GM03348 (cell line): Measurements from ENCODE around the gene RBMS3.

Experiments
- DNase-seq: peaks from one replicate; pipeline ENCODE4 v3.0.0; 2012; ENCODE audit warnings: low spot score

Gene RBMS3

DNA sequence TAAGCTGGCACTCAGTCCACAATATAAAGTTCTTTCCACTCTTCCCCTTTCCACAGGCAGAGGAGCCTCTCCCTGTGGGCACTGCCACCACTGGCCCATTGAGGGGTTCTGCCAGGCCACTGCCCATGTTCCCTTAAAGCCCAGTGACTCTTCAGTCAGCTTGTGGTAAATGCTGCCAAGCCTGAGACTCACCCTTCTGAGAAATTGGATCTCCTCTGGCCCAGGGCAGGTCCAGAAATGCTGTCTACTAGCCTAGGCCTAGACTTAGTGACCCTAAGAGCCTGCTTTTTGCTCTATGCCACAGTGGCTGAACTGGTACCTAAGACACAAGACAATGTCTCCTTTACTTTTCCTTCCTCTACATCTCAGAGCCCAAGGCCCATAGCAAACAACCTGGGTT, 295.8 kb downstream of the RBMS3 start:
- DNase-seq = no peak

GRCh38 chr3:29577250-29577649, 296.4 kb downstream of the RBMS3 start:
- no peak for DNase-seq

DNA sequence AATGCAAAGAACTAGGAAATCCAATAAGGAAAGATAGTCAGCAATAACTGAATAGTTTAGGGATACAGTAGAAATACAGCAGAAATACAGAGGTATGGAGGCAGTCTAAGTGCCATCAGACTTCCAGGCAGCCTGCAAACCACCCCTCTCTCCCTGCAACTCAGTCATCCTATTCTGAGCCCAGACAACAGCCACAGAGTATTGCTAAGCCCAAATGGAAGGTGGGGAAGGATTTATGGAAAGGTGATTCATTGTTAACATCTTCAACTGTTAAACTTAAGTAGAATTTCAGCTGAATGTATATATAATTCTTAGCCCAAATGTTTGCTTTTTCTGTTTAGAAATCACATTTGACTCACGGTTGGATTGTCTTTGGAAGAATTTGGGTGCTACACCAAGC, 300.4 kb downstream of the RBMS3 start:
- DNase-seq = no peak

DNA sequence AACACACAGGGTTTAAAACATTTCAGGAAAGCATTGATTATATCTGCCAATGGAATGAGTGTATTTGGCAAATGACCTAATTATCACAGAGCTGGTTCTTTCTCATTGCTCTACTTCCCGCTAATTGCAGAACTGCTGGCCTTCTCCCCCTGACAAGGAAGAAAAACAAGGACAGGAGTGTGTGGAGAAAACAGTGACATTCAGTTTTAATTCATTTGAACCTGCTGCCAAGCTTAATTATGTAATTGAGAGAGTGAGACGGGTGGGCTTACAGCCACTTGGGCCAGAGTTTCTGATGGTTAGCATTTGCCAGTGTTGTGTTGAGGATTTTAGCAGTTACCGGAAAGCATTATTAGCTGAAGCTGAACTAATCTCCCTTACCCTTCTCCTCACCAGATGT, 301.4 kb downstream of the RBMS3 start:
- no peak for DNase-seq

DNA sequence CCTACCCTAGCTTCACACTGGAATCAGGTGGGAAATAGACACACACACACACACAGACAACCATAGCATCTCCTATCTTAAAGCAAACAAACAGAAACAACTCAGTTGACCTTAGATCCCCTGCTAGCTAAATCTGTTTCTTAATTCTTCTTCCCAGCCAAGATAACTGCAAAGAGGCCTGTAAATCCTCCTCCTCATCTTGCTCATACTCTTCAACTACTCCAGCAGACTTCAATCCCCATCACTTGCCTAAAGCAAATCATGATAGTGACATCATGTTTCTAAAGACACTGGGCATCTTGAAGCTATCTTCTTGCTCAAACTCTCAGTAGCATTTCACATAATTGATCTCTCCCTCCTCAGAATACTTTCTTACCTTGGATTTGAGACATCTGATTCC, 303.0 kb downstream of the RBMS3 start:
- no peak for DNase-seq

- no peak for DNase-seq
Observed at GRCh38 chr3:29585368-29585767, 304.5 kb downstream of the RBMS3 start.

- DNase-seq = no peak
Observed at GRCh38 chr3:29587340-29587739, 306.5 kb downstream of the RBMS3 start.

DNA sequence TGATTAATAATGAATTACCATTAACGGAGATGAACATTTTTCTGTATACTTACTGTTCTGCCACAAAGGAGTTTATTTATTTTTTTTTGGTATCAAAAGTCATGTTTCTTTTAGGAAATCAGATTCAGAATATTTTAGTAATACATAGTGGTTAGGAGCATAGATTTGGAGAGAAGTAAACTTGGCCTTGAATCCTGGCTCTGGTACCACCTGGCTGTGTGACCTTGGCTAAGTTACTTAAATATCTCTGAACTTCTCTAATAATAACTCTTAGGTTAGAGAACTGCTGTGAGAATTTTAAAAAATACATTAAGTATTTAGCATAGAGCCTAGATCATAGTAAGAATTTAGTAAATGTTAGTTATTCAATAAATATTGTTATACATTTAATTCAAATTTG, 309.1 kb downstream of the RBMS3 start:
- no peak for DNase-seq

GRCh38 chr3:29590461-29590860, 309.6 kb downstream of the RBMS3 start:
- DNase-seq = no peak

DNA sequence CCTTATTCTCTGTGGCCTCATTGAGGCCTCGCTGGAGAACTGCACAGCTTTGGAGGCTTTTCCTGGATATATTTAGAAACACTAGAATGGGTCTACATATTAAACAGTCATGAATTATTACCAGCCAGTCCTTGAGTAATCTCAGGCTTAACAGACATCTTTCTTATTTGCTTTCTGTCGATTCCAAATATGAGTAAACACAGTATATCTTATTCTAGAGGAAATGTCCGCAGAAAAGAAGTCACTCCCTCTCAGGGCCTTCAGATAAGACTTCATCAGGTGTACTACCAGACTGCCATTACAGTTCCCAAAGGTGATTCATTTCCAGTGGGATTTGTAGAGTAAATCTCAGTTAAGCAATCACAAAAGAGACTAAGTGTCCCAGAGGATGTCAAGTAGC, 310.7 kb downstream of the RBMS3 start:
- DNase-seq = no peak

DNA sequence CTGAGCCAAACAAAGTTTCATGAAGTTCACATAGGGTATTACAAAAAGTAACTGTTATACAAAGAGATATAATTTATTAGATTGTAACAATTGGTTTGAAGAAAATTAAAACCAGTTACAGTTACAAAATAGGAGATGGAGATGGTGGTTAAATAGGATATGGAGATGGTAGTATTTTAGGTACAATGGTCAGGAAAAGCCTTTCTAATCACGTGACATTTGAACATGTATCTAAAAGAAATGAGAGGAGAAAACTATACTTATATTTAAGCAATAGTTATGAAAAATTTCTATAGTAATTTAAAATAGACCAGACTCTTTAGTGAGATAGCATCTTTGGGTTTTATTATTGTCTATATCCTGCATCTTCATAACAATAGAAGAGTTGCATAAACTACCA, 312.9 kb downstream of the RBMS3 start:
- no peak for DNase-seq

- peak; percentile 18 for DNase-seq
Observed at GRCh38 chr3:29594261-29594660, 313.4 kb downstream of the RBMS3 start.

- DNase-seq = no peak
Observed at GRCh38 chr3:29597376-29598008, 316.6 kb downstream of the RBMS3 start.

DNA sequence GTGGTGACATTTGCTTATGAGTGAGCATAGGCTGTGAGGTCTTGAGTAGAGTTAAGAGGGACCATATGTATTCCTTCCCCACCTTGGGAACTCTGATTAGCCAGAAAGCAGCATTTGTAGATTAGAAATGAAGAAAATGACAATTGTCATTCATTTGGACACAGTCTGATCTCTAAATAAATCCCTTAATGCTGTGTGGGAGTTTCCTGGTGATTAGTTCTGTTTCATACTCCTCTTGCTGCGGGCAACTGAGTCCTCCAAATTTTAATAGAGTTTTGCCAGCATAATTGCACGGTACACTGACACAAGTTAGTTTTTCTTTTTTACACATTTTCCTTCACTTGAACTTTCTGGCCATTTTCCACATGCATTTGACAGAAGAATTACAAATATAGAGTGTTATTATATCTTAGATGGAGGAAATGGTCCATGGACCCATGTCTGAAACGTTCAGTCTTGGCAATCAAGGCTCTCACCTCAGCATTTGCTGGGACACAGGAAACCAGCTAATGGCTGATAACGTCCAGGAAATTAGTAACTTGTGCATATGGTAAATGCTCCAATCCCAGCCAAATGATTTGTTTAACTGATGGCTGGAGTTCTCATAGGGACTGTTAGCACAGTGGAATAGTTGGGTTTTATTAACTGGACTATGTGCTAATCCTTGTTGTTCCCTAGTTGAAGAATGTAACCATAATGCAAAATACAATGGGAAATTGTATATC, 321.2 kb downstream of the RBMS3 start:
- no peak for DNase-seq

DNA sequence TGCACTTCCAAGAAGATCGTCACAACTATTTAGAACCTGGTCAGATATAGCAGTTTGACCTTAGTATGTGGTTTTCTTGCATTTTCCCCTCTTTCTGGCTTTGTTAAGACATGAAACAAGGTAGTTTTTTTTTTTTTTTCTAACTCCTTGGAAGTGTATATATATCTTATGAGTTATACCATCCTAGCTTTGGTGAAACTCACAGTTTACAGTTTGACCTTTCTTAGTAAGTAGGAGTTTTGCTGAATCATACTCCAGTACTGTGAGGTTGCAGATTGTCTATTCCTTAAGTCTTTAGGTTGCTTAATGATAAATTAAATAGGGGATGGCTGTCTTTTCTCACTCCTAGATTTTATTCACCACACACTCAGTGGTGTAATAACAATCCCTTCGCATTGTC, 325.0 kb downstream of the RBMS3 start:
- DNase-seq = no peak

GRCh38 chr3:29606416-29606815, 325.5 kb downstream of the RBMS3 start:
- no peak for DNase-seq

DNA sequence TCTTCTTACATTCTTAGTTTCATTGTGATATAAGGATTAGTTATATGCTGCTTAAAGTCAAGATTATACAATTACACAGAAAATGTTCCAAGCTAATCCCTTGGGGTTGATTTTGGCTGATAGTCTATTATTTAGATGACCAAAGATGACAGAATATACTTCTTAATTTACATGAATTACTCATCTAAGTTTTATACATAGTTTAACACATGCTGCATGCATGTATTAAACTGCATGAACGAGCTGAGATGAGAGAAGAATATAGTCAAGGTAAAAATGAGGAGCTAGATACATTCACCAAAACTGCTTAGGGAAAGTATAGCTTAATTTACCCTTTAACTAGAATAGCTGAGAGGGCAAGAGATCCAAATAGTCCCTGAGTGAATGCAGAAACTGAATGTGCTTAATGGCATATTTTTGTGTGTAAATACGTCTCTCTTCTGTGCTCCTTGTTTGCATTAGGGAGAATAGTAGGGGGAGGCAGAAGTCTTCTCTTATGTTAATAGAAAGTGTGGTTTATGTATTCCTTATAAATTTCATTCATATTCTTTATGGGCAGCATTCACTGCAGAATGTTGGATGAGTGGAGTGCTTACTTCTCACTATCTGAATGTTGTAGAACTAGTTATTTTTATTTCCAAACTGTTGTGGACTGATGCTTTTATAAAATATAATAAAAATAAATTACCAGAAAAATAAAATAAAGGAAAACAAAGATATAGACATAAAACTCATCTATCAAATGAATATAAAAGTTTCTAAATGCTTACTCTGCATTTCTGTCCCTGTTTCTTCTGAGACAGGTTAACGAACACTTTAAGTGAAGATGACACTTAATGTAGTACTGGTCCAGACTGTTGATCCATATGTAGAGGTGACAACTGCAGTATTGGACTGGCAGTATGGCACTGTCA, 327.8 kb downstream of the RBMS3 start:
- no peak for DNase-seq

DNA sequence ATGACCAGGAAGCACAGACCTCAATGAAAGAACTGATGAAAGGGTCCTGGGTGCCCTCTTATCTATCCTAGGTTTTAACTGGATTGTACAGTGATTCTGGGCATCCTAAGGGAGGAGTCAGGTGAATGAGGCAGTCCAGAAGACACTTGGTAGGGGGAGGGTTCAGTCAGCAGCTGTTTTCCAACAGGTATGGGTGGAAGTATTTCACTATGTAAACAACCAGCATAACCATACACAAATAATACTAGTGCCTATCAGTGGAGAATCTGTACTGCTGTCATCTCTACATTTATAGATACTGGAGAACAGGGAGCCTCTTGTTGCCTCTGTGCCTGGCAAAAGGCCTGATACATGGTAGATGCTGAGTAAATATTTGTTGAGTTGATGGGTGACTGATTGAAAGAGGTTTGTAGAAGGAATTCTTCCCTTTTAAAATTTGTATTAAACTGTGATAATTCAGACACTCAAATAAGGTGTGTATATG, 328.5 kb downstream of the RBMS3 start:
- no peak for DNase-seq

GRCh38 chr3:29610781-29611180, 329.9 kb downstream of the RBMS3 start:
- no peak for DNase-seq

DNA sequence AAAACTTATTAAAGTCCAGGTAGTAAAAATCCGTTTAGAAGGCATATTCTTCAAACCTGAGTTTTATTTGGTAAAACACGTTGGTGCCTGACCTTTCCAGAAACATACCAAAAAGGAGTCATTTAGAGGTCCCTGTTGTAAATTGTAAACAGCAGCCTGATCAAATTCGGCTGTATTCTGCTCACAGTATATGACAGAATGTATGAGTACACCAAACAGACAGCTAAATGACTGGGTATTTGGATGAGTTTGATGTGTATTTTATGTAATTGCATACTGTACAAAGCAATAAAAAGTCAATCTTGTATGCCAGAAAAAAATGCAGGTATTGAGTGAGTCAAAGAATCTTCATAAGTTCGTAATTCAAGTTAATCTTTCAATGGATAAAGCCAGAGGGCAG, 330.4 kb downstream of the RBMS3 start:
- no peak for DNase-seq

- peak; percentile 10 for DNase-seq
Observed at GRCh38 chr3:29612536-29612935, 331.7 kb downstream of the RBMS3 start.

DNA sequence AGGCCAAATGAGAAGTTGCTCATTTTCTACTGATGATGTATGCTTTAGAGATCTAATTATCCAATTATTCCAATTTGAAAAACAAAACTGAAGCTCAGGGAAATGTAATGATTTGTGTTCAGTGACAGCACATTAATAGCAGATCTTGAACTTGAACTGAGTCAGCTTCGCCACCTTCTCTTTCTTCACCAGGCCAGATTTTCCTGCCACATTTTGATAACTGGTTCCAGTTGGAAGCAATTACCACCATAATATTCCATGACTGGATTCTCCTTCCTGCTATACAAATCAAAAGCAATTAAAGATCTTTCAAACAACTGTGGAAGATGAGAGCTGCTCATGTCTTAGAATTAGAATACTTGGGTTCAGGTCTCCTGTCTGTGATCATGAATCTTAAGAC, 334.1 kb downstream of the RBMS3 start:
- no peak for DNase-seq
